Measurements from ENCODE around the gene TMEM214.

TMEM214 gene, protein sequence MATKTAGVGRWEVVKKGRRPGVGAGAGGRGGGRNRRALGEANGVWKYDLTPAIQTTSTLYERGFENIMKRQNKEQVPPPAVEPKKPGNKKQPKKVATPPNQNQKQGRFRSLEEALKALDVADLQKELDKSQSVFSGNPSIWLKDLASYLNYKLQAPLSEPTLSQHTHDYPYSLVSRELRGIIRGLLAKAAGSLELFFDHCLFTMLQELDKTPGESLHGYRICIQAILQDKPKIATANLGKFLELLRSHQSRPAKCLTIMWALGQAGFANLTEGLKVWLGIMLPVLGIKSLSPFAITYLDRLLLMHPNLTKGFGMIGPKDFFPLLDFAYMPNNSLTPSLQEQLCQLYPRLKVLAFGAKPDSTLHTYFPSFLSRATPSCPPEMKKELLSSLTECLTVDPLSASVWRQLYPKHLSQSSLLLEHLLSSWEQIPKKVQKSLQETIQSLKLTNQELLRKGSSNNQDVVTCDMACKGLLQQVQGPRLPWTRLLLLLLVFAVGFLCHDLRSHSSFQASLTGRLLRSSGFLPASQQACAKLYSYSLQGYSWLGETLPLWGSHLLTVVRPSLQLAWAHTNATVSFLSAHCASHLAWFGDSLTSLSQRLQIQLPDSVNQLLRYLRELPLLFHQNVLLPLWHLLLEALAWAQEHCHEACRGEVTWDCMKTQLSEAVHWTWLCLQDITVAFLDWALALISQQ

DNA sequence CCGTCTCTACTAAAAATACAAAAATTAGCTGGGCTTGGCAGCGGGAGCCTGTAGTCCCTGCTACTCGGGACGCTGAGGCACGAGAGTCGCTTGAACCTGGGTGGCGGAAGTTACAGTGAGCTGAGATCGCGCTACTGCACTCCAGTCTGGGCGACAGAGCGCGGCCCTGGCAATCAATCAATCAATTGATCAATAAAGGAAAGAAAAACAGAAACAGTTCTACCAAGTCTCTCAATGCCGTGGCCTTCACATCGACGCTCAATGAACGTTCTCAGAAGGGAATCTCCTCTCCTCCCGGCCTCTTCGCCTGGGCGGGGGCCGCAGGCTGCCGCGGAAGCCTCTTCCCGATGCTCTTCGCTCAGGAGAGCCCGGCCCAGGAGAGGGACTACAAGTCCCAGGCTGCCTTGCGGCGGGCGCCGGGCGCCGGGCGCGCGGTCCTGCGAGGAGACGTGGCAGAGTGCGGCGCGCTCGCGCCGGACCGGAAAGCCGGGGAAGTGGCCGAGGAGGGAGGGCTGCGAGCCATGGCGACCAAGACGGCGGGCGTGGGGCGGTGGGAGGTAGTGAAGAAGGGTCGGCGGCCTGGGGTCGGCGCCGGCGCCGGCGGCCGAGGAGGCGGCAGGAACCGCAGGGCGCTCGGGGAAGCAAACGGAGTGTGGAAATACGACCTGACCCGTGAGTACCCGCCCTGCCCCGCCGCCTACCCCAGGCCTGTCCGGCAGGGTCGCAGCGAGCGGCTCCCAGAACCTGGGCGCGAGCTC, at the start of gene TMEM214:
TSS of gene TMEM214 (plus strand) at position 471 of the 758 bp plus-strand sequence. CDS start at position 522, 51 bp downstream.
- peak; percentile 94 for DNase-seq

DNA sequence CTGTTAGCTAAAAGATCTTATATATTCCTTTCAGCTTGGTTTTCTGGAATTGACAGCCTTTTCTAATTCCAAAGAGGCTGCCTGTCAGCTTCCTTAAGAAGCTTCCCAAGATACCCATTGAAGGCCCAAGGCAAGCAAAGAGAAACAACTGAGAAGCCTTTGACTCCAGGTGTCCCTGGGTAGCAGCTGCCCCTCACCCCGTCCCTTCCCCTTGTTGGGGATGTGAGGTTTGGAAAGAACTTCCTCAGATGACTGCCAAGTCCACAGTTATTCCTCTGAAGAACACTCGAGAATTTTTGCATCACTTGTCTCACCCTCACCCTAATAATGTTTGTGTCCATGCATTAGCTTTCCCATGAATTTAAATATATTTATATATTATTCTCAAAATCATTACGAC, 49.0 kb upstream of the TMEM214 start:
- no peak for DNase-seq

DNA sequence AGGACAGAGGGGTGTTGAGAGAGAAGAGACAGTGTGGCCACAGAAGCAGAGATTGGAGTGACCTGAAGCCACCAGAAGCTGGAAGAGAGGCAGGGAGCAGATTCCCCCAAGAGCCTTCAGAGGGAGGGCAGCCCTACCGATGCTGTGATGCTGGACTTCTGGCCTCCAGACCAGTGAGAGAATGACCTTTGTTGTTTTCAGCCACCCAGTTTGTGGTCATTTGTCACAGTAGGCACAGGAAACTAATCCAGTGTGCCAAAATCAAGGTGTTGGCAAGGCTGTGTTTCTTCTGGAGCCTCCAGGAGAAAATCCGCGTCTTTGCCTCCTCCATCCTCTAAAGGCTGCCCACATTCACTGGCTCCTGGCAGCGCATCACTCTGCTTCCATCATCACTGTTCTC, 47.0 kb upstream of the TMEM214 start:
- no peak for DNase-seq

DNA sequence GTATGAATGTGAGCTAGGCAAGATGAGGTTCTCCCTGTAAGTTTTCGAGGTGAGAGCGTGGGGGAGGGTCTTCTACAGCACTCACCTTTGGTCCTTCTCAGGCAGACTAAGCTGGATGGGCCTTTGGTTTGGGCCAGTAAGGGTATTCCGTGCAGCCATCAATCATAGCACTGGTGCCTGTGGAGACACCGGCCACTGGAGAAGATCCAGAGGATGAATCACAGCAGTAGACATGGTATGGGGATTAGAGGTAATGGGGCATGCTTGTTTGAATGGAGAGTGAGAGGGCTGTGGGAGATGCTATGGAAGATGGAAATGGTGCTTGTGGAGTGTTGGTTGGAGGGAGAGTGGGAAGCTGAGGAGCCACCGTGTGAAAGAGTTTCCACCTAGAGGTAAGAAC, 46.2 kb upstream of the TMEM214 start:
- no peak for DNase-seq

DNA sequence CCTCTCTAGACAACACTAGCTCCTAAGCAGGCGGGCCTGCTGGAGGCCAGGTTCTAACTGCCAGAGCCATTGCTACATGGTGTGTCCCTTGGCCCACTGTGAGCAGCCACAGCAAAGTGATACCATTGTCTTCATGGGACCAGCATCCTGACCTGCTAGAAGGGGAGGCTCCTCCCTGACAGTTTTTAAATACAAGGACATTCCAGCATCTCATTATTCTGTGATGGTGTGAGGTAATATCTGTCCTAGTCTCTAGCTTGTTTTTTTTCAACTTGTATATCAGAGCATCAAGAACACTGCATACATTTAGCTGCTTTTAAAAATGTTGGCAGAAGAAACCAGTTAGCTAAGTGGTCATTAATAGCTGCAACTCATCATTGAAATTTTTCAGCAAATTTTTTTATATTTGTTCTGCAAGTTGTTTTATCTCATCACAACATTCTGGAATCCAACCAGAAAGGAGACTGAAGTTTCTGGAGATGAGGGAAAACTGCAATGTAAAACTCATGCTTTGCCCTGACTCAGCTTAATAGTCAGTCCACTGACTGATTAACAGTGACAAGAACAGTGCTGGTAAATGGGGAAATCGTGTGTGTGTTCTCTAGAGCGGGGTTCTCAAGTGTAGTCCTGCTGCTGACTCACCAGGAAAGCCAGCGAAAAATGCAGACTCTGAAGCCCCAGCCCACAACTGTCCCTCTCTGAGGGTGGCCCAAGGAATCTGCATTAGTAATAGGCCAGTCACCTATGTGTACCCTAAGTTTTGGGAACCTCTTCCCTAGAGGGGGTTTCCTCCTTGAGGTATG, 44.5 kb upstream of the TMEM214 start:
- DNase-seq = no peak

DNA sequence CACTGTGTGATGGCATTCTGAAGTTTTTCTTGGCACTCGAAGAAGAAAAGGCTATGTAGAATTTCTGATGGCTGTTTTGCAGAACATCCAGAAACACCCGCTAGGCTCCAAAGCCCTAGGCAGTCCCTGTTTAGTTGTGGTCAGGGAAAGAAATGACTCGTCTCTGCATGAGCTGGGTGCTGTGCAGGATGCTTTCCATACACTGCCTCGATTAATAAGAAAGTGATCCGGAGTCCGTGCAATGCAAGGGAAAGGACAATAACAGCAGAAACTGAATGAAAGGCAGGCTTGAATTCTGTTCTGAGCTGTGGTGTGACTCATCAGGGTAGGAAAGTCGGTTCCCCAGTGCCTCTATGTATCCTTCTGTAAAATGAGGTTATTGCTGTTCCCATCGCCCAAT, 43.6 kb upstream of the TMEM214 start:
- no peak for DNase-seq

DNA sequence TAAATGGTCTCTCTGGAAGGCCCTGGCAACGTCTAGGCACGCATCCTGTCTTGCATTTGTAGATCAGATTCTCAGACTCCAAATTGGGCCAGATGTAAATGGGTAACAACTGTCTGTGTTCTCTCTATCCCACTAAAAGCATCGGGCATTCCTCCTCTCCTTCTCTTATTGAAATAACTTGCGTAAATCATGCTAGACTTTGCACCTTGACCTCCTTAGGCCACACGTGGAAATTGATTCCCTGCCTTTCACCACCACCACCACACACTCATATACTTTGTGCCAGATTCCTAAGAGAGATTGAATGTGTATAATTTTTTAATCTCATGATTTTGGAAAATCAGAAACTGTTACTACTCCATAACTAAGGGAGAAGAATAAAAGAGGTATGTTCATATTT, 41.0 kb upstream of the TMEM214 start:
- DNase-seq = no peak

DNA sequence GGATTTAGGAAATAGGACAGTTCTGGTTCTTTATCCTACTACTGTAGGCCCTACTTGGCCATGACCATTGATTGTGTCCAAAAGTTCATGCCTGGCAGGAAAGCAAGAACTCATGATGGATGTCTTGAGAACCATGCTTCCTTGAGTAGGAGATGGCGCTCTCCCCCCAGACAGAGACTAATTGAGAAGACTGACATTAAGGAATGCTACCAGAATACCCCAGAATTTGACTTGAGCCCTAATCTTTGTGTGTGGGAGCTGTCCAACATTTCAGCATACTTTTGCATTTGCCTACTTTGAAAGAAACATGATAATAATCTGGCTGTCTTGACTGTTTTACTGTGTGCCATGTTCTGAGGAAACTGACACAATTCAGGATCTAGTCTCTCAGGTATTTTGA, 39.0 kb upstream of the TMEM214 start:
- peak; percentile 66 for DNase-seq

DNA sequence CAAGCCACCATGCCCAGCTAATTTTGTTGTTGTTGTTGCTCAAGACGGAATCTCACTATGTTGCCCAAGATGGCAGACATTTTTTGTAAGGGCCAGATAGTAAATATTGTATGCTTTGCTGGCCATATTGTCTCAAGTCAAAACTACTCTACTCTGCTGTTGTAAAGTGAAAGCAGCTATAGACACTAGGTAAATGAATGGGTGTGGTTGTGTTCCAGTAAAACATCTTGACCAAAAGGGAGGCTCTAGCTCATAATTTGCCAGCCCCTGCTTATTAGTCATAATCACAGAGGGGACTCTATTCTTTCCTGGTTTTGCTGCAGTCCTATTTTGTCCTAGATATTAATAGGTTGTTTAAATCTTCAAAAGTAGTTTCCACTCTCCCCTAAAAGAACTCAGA, 37.8 kb upstream of the TMEM214 start:
- no peak for DNase-seq

DNA sequence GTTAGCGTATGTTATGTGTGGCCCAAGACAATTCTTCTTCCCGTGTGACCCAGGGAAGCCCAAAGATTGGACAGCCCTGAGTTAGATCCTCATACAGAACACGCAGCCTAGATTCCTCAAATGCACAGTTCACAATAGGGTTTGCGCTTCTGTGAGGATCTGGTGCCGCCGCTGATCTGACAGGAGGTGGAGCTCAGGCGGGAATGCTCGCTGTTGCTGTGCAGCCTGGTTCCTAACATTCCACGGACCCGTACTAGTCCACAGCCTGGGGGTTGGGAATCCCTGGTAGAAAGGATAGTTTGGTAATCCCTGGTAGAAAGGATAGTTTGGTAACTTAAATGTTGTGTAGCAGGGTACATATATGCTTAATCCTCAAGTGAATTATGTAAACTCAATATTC, 35.4 kb upstream of the TMEM214 start:
- DNase-seq = no peak

DNA sequence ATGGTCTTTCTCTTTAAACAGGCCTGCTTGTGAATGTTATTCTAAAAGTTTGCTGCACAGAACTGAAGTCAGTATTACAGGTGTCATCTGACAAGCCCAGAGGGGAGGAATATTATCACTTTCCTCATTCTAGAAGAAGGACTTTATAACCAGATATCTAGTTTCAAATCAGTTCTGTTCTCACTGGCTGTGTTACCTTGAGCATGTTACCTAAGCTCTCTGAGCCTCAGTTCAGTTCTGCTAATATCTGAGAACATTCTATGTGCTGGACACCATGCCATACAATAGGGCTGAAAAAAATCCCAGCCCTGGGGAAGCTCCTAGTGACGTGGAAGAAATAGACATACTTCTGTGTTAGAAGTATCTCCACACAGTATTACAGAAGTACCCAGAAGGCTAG, 34.4 kb upstream of the TMEM214 start:
- DNase-seq = no peak

DNA sequence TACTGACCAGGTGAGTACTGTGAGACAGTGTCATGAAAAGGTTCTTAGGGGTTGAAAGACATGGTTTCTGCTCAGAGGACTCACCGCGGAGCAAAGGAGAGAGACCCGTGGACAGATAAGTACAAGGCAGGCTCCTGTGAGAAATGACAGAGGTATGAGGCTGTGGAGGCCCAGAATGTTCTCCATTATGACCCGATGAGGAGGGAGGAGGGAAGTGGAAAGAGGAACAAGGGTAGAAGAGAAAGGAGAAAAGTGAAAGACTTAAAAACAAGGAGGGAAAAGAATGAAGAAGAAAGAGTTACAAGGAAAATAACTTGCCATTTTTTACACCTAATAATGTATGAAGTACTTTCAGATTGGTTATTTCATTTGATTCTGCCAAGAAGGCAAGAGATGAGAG, 32.5 kb upstream of the TMEM214 start:
- no peak for DNase-seq

DNA sequence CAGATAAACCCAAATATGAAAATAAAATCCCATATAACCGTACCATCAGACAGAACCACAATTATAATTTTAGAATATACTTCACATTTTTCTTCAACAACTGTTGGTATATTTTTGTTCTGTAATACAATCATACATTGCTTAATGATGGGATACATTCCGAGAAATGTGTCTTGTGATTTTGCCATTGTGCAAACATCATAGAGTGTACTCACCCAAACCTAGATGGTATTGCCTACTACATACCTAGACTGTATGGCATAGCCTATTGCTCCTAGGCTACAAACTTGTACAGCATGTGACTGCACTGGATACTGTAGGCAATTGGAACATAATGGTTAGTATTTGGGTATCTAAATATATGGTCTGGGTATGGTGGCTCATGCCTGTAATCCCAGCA, 31.8 kb upstream of the TMEM214 start:
- DNase-seq = no peak

DNA sequence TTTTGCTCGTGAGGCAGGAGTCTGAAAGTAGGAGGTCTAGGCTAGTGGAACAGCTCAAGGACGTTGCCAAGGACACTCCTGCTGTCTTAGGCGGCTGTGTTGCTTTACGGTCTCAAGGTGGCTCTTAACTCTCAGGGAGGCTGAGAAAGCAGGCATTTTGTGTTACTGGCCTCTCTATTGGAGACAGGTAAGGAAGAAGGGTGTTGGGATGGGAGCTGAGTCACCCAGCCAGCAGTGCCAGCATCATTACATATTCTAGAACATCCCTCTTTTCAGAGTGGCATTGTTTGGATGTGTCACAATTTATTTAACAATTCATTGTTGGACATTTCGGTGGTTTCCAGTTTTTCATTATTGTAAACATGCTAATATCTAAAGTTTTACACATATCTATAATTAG, 30.8 kb upstream of the TMEM214 start:
- no peak for DNase-seq

DNA sequence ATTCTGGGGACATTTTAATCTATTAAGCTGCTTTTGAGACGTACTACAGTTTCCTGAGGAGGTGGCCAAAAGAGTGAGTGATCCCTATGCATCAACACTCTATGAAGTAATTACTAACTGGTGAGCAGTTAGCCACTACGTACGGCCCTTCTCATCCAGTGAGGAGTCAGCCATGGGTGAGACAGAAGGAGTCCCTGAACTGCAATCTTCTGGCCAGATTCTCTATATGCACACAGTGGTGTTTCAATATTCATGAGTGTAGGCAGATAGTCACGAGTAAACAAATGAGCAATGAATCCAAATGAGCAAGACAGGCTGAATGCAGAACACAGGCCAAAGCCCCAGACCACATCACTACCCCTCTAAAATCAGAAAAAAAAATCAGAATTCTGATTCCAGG, 29.8 kb upstream of the TMEM214 start:
- DNase-seq = no peak

DNA sequence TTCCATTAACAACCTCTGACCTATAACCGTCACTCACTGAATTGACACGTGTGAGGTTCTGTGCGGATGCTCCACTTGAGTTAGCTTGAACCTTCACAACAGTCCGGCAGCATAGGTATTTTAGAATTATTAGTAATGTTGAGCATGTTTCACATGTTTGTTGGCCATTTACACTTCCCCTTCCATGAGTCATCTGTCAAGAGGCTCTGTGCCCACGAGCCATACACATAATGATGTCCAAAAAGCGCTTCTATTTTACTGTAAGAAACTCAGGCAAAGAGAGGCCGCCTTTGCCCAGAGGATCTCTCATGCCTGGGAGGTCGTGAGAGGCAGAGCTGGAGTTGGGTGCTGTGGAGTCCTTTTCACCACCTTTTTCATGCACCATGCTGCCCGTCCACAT, 28.9 kb upstream of the TMEM214 start:
- no peak for DNase-seq

DNA sequence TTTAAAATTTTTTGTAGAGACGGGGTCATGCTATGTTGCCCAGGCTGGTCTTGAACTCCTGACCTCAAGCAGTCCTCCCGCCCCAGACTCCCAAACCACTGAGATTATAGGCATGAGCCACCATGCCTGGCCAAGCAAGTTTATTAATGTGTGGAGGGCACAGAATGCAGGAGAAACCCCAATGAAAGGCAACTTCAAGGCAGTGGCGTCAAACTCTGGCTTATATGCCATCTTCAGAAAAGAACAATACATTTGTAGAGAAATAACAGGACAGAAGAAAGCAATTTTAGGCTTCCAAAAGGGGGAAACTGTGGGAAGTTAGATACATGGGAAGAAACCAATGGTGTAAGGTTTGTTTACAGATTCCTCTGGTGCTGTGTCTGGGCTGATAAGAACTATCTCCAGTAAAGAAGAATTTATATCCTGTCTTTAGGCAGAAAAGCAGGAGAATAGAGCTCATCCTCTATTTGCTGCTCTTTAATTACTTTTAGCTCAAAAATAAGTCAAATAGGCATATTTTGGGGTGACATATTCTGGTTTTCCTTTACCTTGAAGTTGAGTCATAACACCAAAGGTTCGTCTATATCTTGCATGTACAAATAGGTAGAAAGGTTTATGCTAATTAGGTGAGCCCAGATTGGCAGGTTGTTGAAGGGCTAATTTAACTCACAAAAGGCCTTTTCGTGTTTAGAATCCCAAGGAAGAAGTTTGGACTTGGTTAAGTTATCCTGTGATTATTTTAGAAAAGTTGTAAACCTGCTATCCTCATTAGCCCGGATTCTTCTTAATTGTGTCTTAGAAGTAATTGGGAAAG, 26.0 kb upstream of the TMEM214 start:
- DNase-seq = no peak

DNA sequence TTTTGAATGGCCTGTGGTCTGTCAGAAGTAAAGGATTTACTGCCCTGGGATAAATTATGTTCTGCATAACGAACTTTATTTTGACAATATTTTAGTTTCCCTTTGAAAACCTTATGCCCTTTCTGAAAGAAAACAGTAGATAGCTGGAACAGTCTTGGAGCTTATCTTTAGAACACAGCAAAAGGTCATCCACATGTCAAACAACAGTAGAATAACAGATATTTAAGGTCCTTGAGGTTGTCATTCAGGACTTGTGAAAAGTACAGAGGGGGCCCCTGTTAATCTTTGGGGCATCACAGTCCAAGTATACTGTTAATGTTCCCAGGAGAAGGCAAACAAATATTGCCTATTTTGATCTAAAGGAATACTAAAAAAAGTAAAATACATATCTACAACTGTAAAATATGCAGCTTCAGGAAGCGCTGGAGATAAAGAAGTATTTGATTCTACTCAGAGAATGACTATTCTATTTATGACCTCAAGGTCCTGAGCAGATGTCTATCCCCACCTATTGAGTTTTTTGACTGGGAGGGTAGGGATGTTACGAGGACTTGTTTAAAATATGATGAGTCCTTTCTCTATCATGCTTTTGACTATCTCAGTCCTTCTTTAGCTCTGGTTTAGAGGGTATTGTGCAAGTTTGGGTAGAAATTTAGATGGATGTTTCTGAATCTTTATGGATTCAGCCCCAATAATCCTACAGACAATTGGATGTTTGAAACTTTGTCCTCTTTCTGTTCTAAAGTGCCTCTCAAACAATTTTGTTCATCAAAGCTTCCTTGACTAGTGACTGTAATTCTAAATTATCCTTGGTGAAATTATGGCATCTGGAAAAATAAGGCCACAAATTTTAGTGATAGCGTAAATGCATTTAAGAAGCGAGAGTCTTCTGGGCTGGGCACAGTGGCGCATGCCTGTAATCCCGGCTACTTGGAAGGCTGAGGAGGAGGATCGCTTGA, 25.1 kb upstream of the TMEM214 start:
- peak; percentile 71 for DNase-seq

DNA sequence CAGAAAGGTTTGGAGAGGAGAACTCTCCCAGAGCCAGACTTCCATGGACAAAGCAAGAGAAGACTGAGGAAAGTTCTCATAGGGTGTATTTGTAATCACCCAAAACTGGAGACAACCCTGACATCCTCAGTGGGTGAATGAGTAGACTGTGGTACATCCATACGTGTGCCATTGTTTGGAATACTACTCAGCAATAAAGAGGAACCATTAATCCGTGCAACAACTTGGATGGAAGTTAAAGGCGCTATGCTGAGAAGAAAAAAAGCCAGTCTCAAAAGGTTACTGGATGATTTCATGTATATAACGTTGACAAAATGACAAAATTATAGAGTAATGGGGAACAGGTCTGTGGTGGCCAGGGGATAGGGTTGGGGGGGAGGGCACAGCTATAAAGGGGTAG, 24.1 kb upstream of the TMEM214 start:
- DNase-seq = no peak

DNA sequence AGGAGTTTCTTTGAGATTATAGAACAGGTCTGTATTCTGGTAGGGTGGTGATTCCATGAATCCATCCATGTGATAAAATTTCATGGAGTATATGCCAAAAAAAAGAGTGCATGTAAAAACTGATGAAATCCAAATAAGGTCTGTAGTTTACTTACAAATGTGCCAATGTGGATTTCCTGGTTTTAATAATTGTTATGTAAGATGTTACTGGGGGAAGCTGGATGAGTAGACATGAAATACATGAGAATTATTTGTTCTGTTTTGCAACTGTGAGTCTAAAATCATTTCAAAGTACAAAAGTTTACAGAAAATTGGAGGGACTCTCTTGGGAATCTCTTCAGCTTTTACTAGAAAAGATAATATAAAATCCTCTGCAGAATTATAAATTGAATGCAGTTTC, 23.7 kb upstream of the TMEM214 start:
- no peak for DNase-seq

DNA sequence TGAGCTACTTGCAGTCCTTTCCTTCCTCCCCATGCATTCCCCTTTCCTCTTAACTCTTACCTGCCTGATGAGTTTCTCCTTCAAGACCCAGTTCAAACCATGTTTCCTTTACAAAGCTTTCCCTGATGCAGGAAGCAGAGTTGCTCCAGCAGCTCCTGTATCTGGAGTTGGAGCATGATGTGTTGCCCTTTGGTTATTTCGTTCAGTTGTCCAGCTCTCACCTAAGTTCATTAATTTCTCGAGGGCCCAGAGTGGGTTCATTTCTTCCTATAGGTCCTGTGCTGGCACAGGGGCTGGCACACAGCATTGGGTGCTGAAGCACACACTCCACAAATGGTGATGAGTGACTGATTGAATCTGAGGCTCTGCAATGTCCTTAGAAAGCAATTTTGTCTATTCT, 23.0 kb upstream of the TMEM214 start:
- no peak for DNase-seq

Measured in hematopoietic multipotent progenitor cell treated with erythropoietin and hydrocortisone succinate and interleukin-3 and kit ligand, for 4 days (in vitro differentiated cells).